Measurements from ENCODE around the gene ZFP3. TPM values are rescaled to one million over a fixed set of nuclear protein-coding genes. Genes with fewer than 3 reads are reported as not detected.
A peak's percentile ranks its signal among the peaks of the same experiment; 100 is the strongest.

Gene ZFP3
- total RNA-seq, 1 experiment from 2014 or later = 0.11 TPM

- H3K4me1 ChIP-seq (ENCODE audit: insufficient read depth, low read length) = no peaks in the 10 kb centered on the region
- no peaks in the 10 kb centered on the region for H4K20me1 ChIP-seq (ENCODE audit: control insufficient read depth, insufficient read depth, insufficient read length)
- no peak overlapping the region for H2BK120ac ChIP-seq (ENCODE audit: low read depth, low read length, poor library complexity, severe bottlenecking)
- H3K4me2 ChIP-seq (ENCODE audit: insufficient read depth, insufficient read length, low read length) = peak overlapping the region; percentile 89
- no peak overlapping the region for H4K91ac ChIP-seq (ENCODE audit: insufficient read length, low read depth, low read length)
- H3K36me3 Mint-ChIP-seq (ENCODE audit: insufficient read depth in 1 of 3, low read depth in 3 of 3) = peaks cover 57 to 61% (median 57%) of the 10 kb centered on the region in 3 experiments
- peak overlapping the region; percentile 21 for H3K18ac ChIP-seq (ENCODE audit: insufficient read length, low read depth, low read length)
- no peak overlapping the region for H2BK12ac ChIP-seq (ENCODE audit: insufficient read length, low read depth, low read length)
- peaks cover 12 to 16% of the 10 kb centered on the region in 2 experiments for H3K9me3 Mint-ChIP-seq
- no peak overlapping the region for H3K56ac ChIP-seq (ENCODE audit: insufficient read length, low read depth, low read length)
- no peak overlapping the region for H2AK5ac ChIP-seq (ENCODE audit: insufficient read length, low read length)
- H3K9me3 ChIP-seq (ENCODE audit: control insufficient read depth, low read depth, low read length) = peaks cover 6% of the 10 kb centered on the region
- peaks cover 13 to 14% of the 10 kb centered on the region in 2 experiments for H3K4me1 Mint-ChIP-seq
- no peaks in the 10 kb centered on the region for H3K27me3 Mint-ChIP-seq (ENCODE audit: low read depth)
- H2AFZ ChIP-seq (ENCODE audit: low read length) = no peak overlapping the region
- DNase-seq = no peak
- peaks cover 6% of the 10 kb centered on the region for H3K23me2 ChIP-seq (ENCODE audit: insufficient read length, low read depth, low read length, poor library complexity, severe bottlenecking)
- no peak overlapping the region for H4K8ac ChIP-seq (replicated peaks; ENCODE audit: insufficient read length, low read depth, low read length)
- H3K27ac Mint-ChIP-seq = peak overlapping the region in 1 of 3 experiments; percentile 13; a peak in 2 of 7 replicates
- H3K23ac ChIP-seq (ENCODE audit: insufficient read length, low read depth, low read length) = no peak overlapping the region
- peaks cover 4% of the 10 kb centered on the region; the same call in 1 of the 2 replicates for H3K79me2 ChIP-seq (ENCODE audit: insufficient read depth, low read length)
- H2BK15ac ChIP-seq (ENCODE audit: low read depth, low read length) = no peak overlapping the region
- H3K27ac ChIP-seq (ENCODE audit: insufficient read length, low read depth, low read length) = no peak overlapping the region
- peaks cover 5% of the 10 kb centered on the region for H3K79me1 ChIP-seq (ENCODE audit: insufficient read depth, low read depth, low read length, poor library complexity, severe bottlenecking)
- H3T11ph ChIP-seq (ENCODE audit: low read length) = no peak overlapping the region
- H3K4me3 Mint-ChIP-seq = peak overlapping the region; percentile 70 to 81
- no peaks in the 10 kb centered on the region for H3K27me3 ChIP-seq (ENCODE audit: insufficient read depth, low read length)
- H3K14ac ChIP-seq (ENCODE audit: insufficient read depth, low read length) = peak overlapping the region; percentile 82; the same call in 1 of the 2 replicates
- TF ChIP-seq CTCF (conservative IDR thresholded peaks at IDR 0.05) = no peak
- H3K9ac ChIP-seq (ENCODE audit: extremely low read depth, insufficient read length, low read length) = peak overlapping the region; percentile 83
- H2BK5ac ChIP-seq (ENCODE audit: insufficient read length, low read length) = no peak overlapping the region
- WGBS (ENCODE audit: extremely low coverage, insufficient read length, low lambda C conversion rate) = no CpG with 5 or more reads among the region's 8 CpGs
- no peak overlapping the region for H2BK20ac ChIP-seq (ENCODE audit: low read depth, low read length, poor library complexity, severe bottlenecking)
- H3K4ac ChIP-seq (ENCODE audit: low read depth, low read length) = no peak overlapping the region; the same call in 1 of the 2 replicates
- no peak overlapping the region for H4K5ac ChIP-seq (ENCODE audit: insufficient read length, low read depth, low read length)
Observed at GRCh38 chr17:5110816-5111215, 32.5 kb downstream of the ZFP3 start.

Measured in H9 (cell line).